Measurements from ENCODE around the gene MEGF10. TPM values are rescaled to one million over a fixed set of nuclear protein-coding genes. Genes with fewer than 3 reads are reported as not detected.
A peak's percentile ranks its signal among the peaks of the same experiment; 100 is the strongest.
"Not testable (repeated sequence)": the region's sequence is repeated elsewhere in the genome, so short reads cannot be mapped to it uniquely, and the experiment has no call there.

MEGF10 gene
- total RNA-seq, 1 donor from 2014 or later, result not detected

DNA sequence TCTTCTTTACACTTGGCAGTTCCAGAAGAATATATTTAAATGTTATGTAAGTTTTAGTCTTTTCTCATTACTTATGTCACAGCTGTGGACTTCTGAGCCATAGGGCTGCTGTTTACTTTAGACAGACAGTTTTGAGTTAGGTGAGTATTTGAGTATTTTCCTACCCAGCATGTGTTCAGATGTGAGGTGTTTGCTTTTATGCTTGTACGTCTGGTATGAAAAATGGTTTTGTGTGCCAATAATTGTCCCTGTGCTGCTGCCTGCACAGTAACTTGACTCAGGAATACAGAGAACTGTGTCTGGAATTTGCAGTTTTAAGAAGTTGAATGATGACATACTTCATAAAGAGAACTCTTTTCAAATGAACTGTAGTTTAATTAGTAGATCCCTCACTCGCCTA lies 20.8 kb downstream of the MEGF10 start:
- DNase-seq (ENCODE audit: low read depth) (no peak), FAIRE-seq (no peak)
- TF ChIP-seq, protein P1, sequence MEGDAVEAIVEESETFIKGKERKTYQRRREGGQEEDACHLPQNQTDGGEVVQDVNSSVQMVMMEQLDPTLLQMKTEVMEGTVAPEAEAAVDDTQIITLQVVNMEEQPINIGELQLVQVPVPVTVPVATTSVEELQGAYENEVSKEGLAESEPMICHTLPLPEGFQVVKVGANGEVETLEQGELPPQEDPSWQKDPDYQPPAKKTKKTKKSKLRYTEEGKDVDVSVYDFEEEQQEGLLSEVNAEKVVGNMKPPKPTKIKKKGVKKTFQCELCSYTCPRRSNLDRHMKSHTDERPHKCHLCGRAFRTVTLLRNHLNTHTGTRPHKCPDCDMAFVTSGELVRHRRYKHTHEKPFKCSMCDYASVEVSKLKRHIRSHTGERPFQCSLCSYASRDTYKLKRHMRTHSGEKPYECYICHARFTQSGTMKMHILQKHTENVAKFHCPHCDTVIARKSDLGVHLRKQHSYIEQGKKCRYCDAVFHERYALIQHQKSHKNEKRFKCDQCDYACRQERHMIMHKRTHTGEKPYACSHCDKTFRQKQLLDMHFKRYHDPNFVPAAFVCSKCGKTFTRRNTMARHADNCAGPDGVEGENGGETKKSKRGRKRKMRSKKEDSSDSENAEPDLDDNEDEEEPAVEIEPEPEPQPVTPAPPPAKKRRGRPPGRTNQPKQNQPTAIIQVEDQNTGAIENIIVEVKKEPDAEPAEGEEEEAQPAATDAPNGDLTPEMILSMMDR (IDR thresholded peaks at IDR 0.05; ENCODE audit: insufficient read depth, low read length, severe bottlenecking), result no peak

GRCh38 chr5:127311781-127312525 lies 21.4 kb downstream of the MEGF10 start:
- FAIRE-seq (no peak), DNase-seq (ENCODE audit: low read depth) (no peak)
- Histone ChIP-seq H3K27me3 (ENCODE audit: control insufficient read depth, insufficient read depth, low read length) (peaks cover 9% of the 10 kb centered on the region), H3K36me3 (ENCODE audit: control insufficient read depth, insufficient read depth, low read length) (no peaks in the 10 kb centered on the region), H3K4me3 (ENCODE audit: low read depth, low read length) (no peak overlapping the region)
- TF ChIP-seq, protein P1 (IDR thresholded peaks at IDR 0.05; ENCODE audit: insufficient read depth, low read length, severe bottlenecking), result no peak

More for the DNA sequence above, 20.8 kb downstream of the MEGF10 start:
- no peaks in the 10 kb centered on the region for H3K36me3 ChIP-seq (ENCODE audit: control insufficient read depth, insufficient read depth, low read length)
- no peak overlapping the region for H3K4me3 ChIP-seq (ENCODE audit: low read depth, low read length)
- H3K27me3 ChIP-seq (ENCODE audit: control insufficient read depth, insufficient read depth, low read length), result peaks cover 9% of the 10 kb centered on the region

DNA sequence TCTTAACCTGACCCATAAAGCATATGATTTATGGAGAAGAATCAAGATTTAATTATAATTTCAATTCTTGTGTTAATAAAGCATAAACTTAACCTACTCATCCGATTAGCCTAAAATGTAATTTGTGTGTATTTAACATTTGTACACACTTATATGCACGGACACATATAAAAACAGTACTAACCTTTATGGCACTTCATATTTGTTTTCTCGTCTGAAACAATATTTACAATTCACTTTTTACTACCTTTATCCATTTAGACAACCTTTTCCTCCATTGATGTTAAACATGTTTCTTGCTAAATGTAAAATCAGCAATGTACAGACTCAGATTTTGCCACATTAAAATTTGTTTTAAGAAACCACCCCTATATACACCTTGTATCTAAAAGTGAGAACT lies 22.8 kb downstream of the MEGF10 start:
- DNase-seq (ENCODE audit: low read depth) (no peak), FAIRE-seq (no peak)
- TF ChIP-seq, protein P1 (IDR thresholded peaks at IDR 0.05; ENCODE audit: insufficient read depth, low read length, severe bottlenecking), result no peak
- Histone ChIP-seq H3K4me3 (ENCODE audit: low read depth, low read length) (no peak overlapping the region), H3K36me3 (ENCODE audit: control insufficient read depth, insufficient read depth, low read length) (no peaks in the 10 kb centered on the region), H3K27me3 (ENCODE audit: control insufficient read depth, insufficient read depth, low read length) (peaks cover 9% of the 10 kb centered on the region)

GRCh38 chr5:127313847-127314473 lies 23.4 kb downstream of the MEGF10 start:
- TF ChIP-seq, protein P1 (IDR thresholded peaks at IDR 0.05; ENCODE audit: insufficient read depth, low read length, severe bottlenecking), result peak; percentile 89
- DNase-seq (ENCODE audit: low read depth) (peak; percentile 36), FAIRE-seq (no peak)
- Histone ChIP-seq H3K4me3 (ENCODE audit: low read depth, low read length) (no peak overlapping the region), H3K27me3 (ENCODE audit: control insufficient read depth, insufficient read depth, low read length) (peaks cover 9% of the 10 kb centered on the region), H3K36me3 (ENCODE audit: control insufficient read depth, insufficient read depth, low read length) (no peaks in the 10 kb centered on the region)

DNA sequence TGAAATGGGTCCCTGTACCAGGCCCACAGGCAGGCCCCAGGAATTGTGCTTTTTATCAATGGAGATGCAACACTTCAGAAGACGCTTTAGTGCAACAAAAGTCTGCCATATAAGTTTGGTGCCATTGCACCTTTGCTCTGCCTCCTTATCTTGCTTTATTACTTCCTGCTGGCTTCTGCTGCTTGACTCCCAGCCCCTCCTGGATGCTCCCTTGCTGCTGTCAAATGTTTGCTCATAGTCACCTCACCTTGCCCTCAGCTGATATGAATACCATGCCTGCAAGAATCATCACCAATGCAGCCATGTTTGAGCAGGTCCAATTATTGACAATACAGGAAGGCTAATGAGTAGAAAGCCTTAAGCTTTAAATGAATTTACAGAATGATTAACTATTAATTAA lies 25.4 kb downstream of the MEGF10 start:
- FAIRE-seq, result peak; percentile 28
- DNase-seq (ENCODE audit: low read depth), result no peak
- Histone ChIP-seq H3K4me3 (ENCODE audit: low read depth, low read length) (no peak overlapping the region), H3K27me3 (ENCODE audit: control insufficient read depth, insufficient read depth, low read length) (peaks cover 9% of the 10 kb centered on the region), H3K36me3 (ENCODE audit: control insufficient read depth, insufficient read depth, low read length) (no peaks in the 10 kb centered on the region)
- TF ChIP-seq, protein P1 (IDR thresholded peaks at IDR 0.05; ENCODE audit: insufficient read depth, low read length, severe bottlenecking), result no peak

DNA sequence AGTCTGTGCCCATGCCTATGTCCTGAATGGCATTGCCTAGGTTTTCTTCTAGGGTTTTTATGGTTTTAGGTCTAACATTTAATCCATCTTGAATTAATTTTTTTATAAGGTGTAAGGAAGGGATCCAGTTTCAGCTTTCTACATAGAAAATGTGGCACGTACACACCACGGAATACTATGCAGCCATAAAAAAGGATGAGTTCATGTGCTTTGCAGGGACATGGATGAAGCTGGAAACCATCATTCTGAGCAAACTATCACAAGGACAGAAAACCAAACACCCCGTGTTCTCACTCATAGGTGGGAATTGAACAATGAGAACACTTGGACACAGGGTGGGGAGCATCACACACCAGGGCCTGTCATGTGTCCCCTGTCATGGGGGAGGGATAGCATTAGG lies 26.8 kb downstream of the MEGF10 start:
- not testable (repeated sequence) for H3K27me3 ChIP-seq (ENCODE audit: control insufficient read depth, insufficient read depth, low read length); H3K4me3 ChIP-seq (ENCODE audit: low read depth, low read length); H3K36me3 ChIP-seq (ENCODE audit: control insufficient read depth, insufficient read depth, low read length); DNase-seq (ENCODE audit: low read depth); FAIRE-seq

Measured in bronchial epithelial cell (primary cell).